GM23338 (cell line): Measurements from ENCODE around the gene RHBDD2. TPM values are rescaled to one million over a fixed set of nuclear protein-coding genes. Genes with fewer than 3 reads are reported as not detected.
"Not testable (repeated sequence)": the region's sequence is repeated elsewhere in the genome, so short reads cannot be mapped to it uniquely, and the experiment has no call there.

Experiments used
- ATAC-seq: fragments of 200-7000 bp; cut with Tn5 transposase; 3 replicates; pipeline ENCODE4 v1.9.1; 2020
- DNase-seq: peaks from one replicate; pipeline ENCODE4 v3.0.0-alpha.2; 2015; ENCODE audit warnings: low spot score
- H2AFZ ChIP-seq: fragments of 200-600 bp; sonication (generic); 2 replicates; pipeline ENCODE4 v1.8.0; 2016; ENCODE audit warnings: antibody characterized with exemption, mild to moderate bottlenecking, moderate library complexity
- H3F3A ChIP-seq: fragments of 200-600 bp; sonication (generic); replicated peaks from 2 replicates; pipeline ENCODE4 v1.8.0; 2017; ENCODE audit warnings: antibody characterized with exemption, mixed run types, low read depth
- H3K27ac ChIP-seq: fragments of 200-600 bp; sonication (generic); 2 replicates; pipeline ENCODE4 v1.6.1; 2016; ENCODE audit warnings: low read depth
- H3K27me3 ChIP-seq: fragments of 200-600 bp; sonication (generic); 2 replicates; pipeline ENCODE4 v1.8.0; 2016; ENCODE audit warnings: mild to moderate bottlenecking, mixed run types, moderate library complexity; ENCODE audit not compliant: insufficient read depth
- H3K36me3 ChIP-seq: fragments of 200-600 bp; sonication (generic); 2 replicates; pipeline ENCODE4 v1.8.0; 2016; ENCODE audit warnings: mild to moderate bottlenecking; ENCODE audit not compliant: insufficient read depth
- H3K4me1 ChIP-seq: fragments of 200-600 bp; sonication (generic); 2 replicates; pipeline ENCODE4 v1.8.0; 2016; ENCODE audit warnings: mild to moderate bottlenecking, moderate library complexity; ENCODE audit not compliant: insufficient read depth
- H3K4me2 ChIP-seq: fragments of 200-600 bp; sonication (generic); 2 replicates; pipeline ENCODE4 v1.7.1; 2017; ENCODE audit warnings: mixed run types
- H3K4me3 ChIP-seq: fragments of 200-600 bp; sonication (generic); 2 replicates; pipeline ENCODE4 v1.6.1; 2016; ENCODE audit warnings: mixed run types
- H3K79me2 ChIP-seq: fragments of 200-600 bp; sonication (generic); replicated peaks from 2 replicates; pipeline ENCODE4 v1.8.0; 2017; ENCODE audit warnings: mild to moderate bottlenecking; ENCODE audit not compliant: insufficient read depth
- H3K9me2 ChIP-seq: fragments of 200-600 bp; sonication (generic); 2 replicates; pipeline ENCODE4 v1.8.0; 2017; ENCODE audit not compliant: insufficient read depth
- H4K20me1 ChIP-seq: fragments of 200-600 bp; sonication (generic); replicated peaks from 2 replicates; pipeline ENCODE4 v1.8.0; 2017; ENCODE audit warnings: mild to moderate bottlenecking; ENCODE audit not compliant: insufficient read depth
- H3K27ac Mint-ChIP-seq: 2 replicates; pipeline ENCODE4 v1.8.0; 2020; ENCODE audit warnings: inconsistent platforms, mild to moderate bottlenecking, moderate library complexity, mixed read lengths
- H3K27me3 Mint-ChIP-seq: 3 replicates; pipeline ENCODE4 v1.8.0; 2022; ENCODE audit warnings: low read depth, mild to moderate bottlenecking, moderate library complexity, mixed read lengths, inconsistent platforms; ENCODE audit not compliant: insufficient read depth, poor library complexity
- H3K36me3 Mint-ChIP-seq: 3 replicates; pipeline ENCODE4 v1.8.0; 2021; ENCODE audit warnings: low read depth, mild to moderate bottlenecking, inconsistent platforms, moderate library complexity, mixed read lengths
- H3K4me1 Mint-ChIP-seq: 3 replicates; pipeline ENCODE4 v1.8.0; 2020; ENCODE audit warnings: mild to moderate bottlenecking, inconsistent platforms, mixed read lengths
- H3K4me3 Mint-ChIP-seq: 3 replicates; pipeline ENCODE4 v1.8.0; 2021; ENCODE audit warnings: moderate library complexity, mild to moderate bottlenecking, inconsistent platforms, mixed read lengths
- H3K9me3 Mint-ChIP-seq: 3 replicates; pipeline ENCODE4 v1.8.0; 2020; ENCODE audit warnings: moderate library complexity, mild to moderate bottlenecking, inconsistent platforms, mixed read lengths
- EZH2 ChIP-seq: fragments of 200-600 bp; sonication (generic); IDR thresholded peaks from one replicate; pipeline ENCODE4 v1.8.0; 2017; ENCODE audit warnings: antibody characterized with exemption, mild to moderate bottlenecking, low read depth; ENCODE audit not compliant: unreplicated experiment
- POLR2AphosphoS5 ChIP-seq: IDR thresholded peaks from 2 replicates; pipeline ENCODE4 v1.6.1; 2016; ENCODE audit warnings: antibody characterized with exemption, low read depth
- ZNF114 ChIP-seq: fragments of 250-450 bp; sonication (Bioruptor Pico); IDR thresholded peaks from 2 replicates; pipeline ENCODE4 v1.5.0; 2020; ENCODE audit warnings: mild to moderate bottlenecking, moderate library complexity
- polyA plus RNA-seq: library from polyadenylated mRNA; unstranded; fragments of >200 nt; fragmentation: Nextera tagmentation; extraction: Ambion mirVana; gene quantifications from 2 replicates; pipeline ENCODE4 v1.2.1, GENCODE V29; 2016
- total RNA-seq: library from RNA; depleted of rRNA; stranded (reverse); fragments of >200 nt; shearing (Covaris generic); gene quantifications from 2 replicates; pipeline ENCODE4 v1.2.3, GENCODE V29; 2014
- TF ChIP-seq, protein P1 (sequence below): fragments of 250-450 bp; sonication (Bioruptor Pico); IDR thresholded peaks from 2 replicates; pipeline ENCODE4 v1.5.0; 2020; ENCODE audit warnings: mild to moderate bottlenecking, moderate library complexity

RHBDD2 gene
- total and polyA plus RNA-seq, 2 experiments from 2014 or later = 23.1 to 25.7 TPM

DNA sequence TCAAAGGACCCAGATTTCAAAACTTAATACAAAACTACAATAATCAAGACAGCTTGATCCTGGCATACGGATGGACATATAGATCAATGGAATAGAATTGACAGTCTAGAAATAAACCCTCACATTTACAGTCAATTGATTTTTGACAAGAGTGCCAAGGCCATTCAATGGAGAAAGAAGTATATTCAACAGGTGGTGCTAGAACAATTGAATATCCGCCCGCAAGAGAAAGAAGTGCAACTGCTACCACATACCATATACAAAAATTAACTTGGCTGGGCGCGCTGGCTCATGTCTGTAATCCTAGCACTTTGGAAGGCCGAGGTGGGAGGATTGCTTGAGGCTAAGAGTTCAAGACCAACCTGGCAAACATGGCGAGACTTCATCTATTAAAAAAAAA is 42.0 kb upstream of the RHBDD2 start:
- DNase-seq = no peak
- H2AFZ ChIP-seq = no peak overlapping the region
- Mint-ChIP-seq H3K36me3 (no peaks in the 10 kb centered on the region), H3K27ac (no peak overlapping the region), H3K4me3 (no peak overlapping the region), H3K9me3 (no peaks in the 10 kb centered on the region), H3K4me1 (no peaks in the 10 kb centered on the region), H3K27me3 (no peaks in the 10 kb centered on the region)
- no peaks in the 10 kb centered on the region for H4K20me1 ChIP-seq
- H3K9me2 ChIP-seq = no peaks in the 10 kb centered on the region
- no peak overlapping the region for H3K27ac ChIP-seq
- H3K27me3 ChIP-seq = no peaks in the 10 kb centered on the region
- H3K4me1 ChIP-seq = no peaks in the 10 kb centered on the region
- H3K4me3 ChIP-seq = no peak overlapping the region
- no peaks in the 10 kb centered on the region for H3F3A ChIP-seq
- H3K79me2 ChIP-seq = no peaks in the 10 kb centered on the region
- ATAC-seq = no peak
- H3K4me2 ChIP-seq = no peak overlapping the region
- no peaks in the 10 kb centered on the region for H3K36me3 ChIP-seq
- no peak for TF ChIP-seq POLR2AphosphoS5
- TF ChIP-seq EZH2 = no peak
- TF ChIP-seq ZNF114 (CRISPR knock-in tag) = no peak
- TF ChIP-seq, protein P1, sequence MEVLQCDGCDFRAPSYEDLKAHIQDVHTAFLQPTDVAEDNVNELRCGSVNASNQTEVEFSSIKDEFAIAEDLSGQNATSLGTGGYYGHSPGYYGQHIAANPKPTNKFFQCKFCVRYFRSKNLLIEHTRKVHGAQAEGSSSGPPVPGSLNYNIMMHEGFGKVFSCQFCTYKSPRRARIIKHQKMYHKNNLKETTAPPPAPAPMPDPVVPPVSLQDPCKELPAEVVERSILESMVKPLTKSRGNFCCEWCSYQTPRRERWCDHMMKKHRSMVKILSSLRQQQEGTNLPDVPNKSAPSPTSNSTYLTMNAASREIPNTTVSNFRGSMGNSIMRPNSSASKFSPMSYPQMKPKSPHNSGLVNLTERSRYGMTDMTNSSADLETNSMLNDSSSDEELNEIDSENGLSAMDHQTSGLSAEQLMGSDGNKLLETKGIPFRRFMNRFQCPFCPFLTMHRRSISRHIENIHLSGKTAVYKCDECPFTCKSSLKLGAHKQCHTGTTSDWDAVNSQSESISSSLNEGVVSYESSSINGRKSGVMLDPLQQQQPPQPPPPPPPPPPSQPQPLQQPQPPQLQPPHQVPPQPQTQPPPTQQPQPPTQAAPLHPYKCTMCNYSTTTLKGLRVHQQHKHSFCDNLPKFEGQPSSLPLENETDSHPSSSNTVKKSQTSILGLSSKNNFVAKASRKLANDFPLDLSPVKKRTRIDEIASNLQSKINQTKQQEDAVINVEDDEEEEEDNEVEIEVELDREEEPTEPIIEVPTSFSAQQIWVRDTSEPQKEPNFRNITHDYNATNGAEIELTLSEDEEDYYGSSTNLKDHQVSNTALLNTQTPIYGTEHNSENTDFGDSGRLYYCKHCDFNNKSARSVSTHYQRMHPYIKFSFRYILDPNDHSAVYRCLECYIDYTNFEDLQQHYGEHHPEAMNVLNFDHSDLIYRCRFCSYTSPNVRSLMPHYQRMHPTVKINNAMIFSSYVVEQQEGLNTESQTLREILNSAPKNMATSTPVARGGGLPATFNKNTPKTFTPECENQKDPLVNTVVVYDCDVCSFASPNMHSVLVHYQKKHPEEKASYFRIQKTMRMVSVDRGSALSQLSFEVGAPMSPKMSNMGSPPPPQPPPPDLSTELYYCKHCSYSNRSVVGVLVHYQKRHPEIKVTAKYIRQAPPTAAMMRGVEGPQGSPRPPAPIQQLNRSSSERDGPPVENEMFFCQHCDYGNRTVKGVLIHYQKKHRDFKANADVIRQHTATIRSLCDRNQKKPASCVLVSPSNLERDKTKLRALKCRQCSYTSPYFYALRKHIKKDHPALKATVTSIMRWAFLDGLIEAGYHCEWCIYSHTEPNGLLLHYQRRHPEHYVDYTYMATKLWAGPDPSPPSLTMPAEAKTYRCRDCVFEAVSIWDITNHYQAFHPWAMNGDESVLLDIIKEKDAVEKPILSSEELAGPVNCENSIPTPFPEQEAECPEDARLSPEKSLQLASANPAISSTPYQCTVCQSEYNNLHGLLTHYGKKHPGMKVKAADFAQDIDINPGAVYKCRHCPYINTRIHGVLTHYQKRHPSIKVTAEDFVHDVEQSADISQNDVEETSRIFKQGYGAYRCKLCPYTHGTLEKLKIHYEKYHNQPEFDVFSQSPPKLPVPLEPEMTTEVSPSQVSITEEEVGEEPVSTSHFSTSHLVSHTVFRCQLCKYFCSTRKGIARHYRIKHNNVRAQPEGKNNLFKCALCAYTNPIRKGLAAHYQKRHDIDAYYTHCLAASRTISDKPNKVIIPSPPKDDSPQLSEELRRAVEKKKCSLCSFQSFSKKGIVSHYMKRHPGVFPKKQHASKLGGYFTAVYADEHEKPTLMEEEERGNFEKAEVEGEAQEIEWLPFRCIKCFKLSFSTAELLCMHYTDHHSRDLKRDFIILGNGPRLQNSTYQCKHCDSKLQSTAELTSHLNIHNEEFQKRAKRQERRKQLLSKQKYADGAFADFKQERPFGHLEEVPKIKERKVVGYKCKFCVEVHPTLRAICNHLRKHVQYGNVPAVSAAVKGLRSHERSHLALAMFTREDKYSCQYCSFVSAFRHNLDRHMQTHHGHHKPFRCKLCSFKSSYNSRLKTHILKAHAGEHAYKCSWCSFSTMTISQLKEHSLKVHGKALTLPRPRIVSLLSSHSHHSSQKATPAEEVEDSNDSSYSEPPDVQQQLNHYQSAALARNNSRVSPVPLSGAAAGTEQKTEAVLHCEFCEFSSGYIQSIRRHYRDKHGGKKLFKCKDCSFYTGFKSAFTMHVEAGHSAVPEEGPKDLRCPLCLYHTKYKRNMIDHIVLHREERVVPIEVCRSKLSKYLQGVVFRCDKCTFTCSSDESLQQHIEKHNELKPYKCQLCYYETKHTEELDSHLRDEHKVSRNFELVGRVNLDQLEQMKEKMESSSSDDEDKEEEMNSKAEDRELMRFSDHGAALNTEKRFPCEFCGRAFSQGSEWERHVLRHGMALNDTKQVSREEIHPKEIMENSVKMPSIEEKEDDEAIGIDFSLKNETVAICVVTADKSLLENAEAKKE = no peak

DNA sequence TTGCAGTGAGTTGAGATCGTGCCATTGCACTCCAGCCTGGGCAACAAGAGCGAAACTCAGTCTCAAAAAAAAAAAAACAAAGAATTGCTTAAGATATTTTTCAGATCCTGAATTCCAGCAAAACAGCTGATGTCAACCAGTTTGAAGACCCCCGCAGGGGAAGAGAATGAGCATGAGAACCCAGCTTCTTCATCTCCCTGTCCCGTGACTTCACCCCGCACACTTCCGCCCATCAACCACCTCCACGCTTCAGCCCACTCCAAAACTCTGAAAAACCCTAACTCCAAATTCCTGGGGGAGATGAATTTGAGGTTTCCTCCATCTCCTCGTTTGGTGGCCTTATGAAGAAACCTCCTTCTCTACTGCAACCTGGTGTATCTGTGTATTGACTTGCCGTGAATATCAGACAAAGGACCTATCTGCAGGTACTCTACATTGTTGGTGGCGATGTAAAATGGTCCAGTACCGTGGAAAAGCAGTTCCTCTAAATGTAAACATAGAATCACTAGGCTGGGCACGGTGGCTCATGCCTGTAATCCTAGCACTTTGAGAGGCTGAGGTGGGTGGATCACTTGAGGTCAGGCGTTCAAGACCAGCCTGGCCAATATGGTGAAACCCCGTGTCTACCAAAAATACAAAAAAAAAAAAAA is 40.4 kb upstream of the RHBDD2 start:
- H3K27ac Mint-ChIP-seq, DNase-seq, H2AFZ ChIP-seq, H3K4me1 Mint-ChIP-seq, H3K27me3 ChIP-seq, H3K27me3 Mint-ChIP-seq, H3K9me2 ChIP-seq, H3K79me2 ChIP-seq, H3K4me3 Mint-ChIP-seq, H3K4me3 ChIP-seq, H3K36me3 ChIP-seq, H3K9me3 Mint-ChIP-seq, ATAC-seq, H3F3A ChIP-seq, H3K36me3 Mint-ChIP-seq, H3K27ac ChIP-seq, H3K4me1 ChIP-seq, H3K4me2 ChIP-seq, H4K20me1 ChIP-seq: not testable (repeated sequence)
